Loucy (cell line): Measurements from ENCODE around the gene TMEFF1.

Experiments used
- EZH2phosphoT487 ChIP-seq: fragments of 200-600 bp; IDR thresholded peaks from 2 replicates; pipeline ENCODE4 v1.6.1; 2018; ENCODE audit warnings: antibody characterized with exemption, mild to moderate bottlenecking, moderate library complexity, borderline replicate concordance
- TF ChIP-seq, protein P1 (sequence below): fragments of 200-600 bp; sonication (generic); conservative IDR thresholded peaks from 2 replicates; pipeline ENCODE4 v1.5.1; 2014; ENCODE audit warnings: mild to moderate bottlenecking, antibody characterized with exemption, low read length

DNA sequence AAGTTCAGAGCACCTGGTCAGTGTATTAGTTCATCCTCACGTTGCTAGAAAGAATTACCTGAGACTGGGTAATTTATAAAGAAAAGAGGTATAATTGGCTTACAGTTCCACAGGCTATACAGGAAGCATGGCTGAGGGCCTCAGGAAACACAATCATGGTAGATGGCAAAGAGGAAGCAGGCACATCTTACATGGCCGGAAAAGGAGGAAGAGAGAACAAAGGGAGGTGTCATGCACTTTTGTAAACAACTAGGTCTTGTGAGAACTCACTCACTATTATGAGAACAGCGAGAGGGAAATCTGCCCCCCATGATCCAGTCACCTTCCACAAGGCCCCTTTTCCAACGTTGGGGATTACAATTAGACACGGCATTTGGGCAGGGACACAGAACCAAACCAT lies 76.1 kb downstream of the TMEFF1 start:
- TF ChIP-seq, protein P1, sequence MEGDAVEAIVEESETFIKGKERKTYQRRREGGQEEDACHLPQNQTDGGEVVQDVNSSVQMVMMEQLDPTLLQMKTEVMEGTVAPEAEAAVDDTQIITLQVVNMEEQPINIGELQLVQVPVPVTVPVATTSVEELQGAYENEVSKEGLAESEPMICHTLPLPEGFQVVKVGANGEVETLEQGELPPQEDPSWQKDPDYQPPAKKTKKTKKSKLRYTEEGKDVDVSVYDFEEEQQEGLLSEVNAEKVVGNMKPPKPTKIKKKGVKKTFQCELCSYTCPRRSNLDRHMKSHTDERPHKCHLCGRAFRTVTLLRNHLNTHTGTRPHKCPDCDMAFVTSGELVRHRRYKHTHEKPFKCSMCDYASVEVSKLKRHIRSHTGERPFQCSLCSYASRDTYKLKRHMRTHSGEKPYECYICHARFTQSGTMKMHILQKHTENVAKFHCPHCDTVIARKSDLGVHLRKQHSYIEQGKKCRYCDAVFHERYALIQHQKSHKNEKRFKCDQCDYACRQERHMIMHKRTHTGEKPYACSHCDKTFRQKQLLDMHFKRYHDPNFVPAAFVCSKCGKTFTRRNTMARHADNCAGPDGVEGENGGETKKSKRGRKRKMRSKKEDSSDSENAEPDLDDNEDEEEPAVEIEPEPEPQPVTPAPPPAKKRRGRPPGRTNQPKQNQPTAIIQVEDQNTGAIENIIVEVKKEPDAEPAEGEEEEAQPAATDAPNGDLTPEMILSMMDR = no peak
- TF ChIP-seq EZH2phosphoT487 = no peak
